ENCODE results near the gene CFAP410. TPM values are rescaled to one million over a fixed set of nuclear protein-coding genes. Genes with fewer than 3 reads are reported as not detected.

The CFAP410 gene
- total RNA-seq, 4 donors from 2014 or later = 10.6 to 23.0 (median 20.0) TPM

- no peaks in the 10 kb centered on the region for H3K27me3 ChIP-seq
- ATAC-seq (no peak), DNase-seq (no peak)
- H3K4me3 ChIP-seq = no peak overlapping the region
- in situ Hi-C loops (cut with MboI; ENCODE audit: low sequenced_read_pairs in 4 of 4) (no loop called here), intact Hi-C loops (cut with DNase I; ENCODE audit: low total_unique reads) (loop anchor here (10.0 kb wide), 1 partner anchor 64 kb away; no protein-coding TSS in a partner anchor)
- H3K9me3 ChIP-seq = no peaks in the 10 kb centered on the region
- H3K36me3 ChIP-seq = no peaks in the 10 kb centered on the region
- H3K27ac ChIP-seq = no peak overlapping the region
- no peak for TF ChIP-seq POLR2A (IDR thresholded peaks at IDR 0.05)
- no peak for TF ChIP-seq CTCF (IDR thresholded peaks at IDR 0.05 in 4 of 5, conservative IDR thresholded peaks at IDR 0.05 in 1 of 5)
- H3K4me1 ChIP-seq = no peaks in the 10 kb centered on the region
Observed at GRCh38 chr21:44310628-44311507, 28.3 kb downstream of the CFAP410 start.

- Histone ChIP-seq H3K36me3 (no peaks in the 10 kb centered on the region), H3K9me3 (no peaks in the 10 kb centered on the region), H3K4me1 (peaks cover 0 to 4% of the 10 kb centered on the region in 2 donors), H3K27ac (no peak overlapping the region), H3K27me3 (no peaks in the 10 kb centered on the region), H3K4me3 (no peak overlapping the region)
- DNase-seq = no peak
- TF ChIP-seq POLR2A (IDR thresholded peaks at IDR 0.05) (no peak), CTCF (IDR thresholded peaks at IDR 0.05 in 4 of 5, conservative IDR thresholded peaks at IDR 0.05 in 1 of 5) (no peak)
- intact Hi-C loops (cut with DNase I; ENCODE audit: low total_unique reads) (no loop called here), in situ Hi-C loops (cut with MboI; ENCODE audit: low sequenced_read_pairs in 4 of 4) (no loop called here)
- ATAC-seq = no peak
Observed at GRCh38 chr21:44306936-44307704, 32.1 kb downstream of the CFAP410 start.

GRCh38 chr21:44305691-44306090 lies 33.5 kb downstream of the CFAP410 start:
- intact Hi-C loops (cut with DNase I; ENCODE audit: low total_unique reads) = no loop called here
- Histone ChIP-seq H3K27ac (no peak overlapping the region), H3K4me1 (peaks cover 6 to 11% of the 10 kb centered on the region in 2 donors), H3K9me3 (no peaks in the 10 kb centered on the region), H3K36me3 (no peaks in the 10 kb centered on the region), H3K4me3 (no peak overlapping the region), H3K27me3 (no peaks in the 10 kb centered on the region)
- in situ Hi-C loops (cut with MboI; ENCODE audit: low sequenced_read_pairs in 4 of 4) = no loop called here
- ATAC-seq (no peak), DNase-seq (no peak)
- no peak for TF ChIP-seq CTCF (IDR thresholded peaks at IDR 0.05 in 4 of 5, conservative IDR thresholded peaks at IDR 0.05 in 1 of 5)
- TF ChIP-seq POLR2A (IDR thresholded peaks at IDR 0.05) = no peak

GRCh38 chr21:44304877-44305293 lies 34.3 kb downstream of the CFAP410 start:
- DNase-seq = no peak
- no peak overlapping the region for H3K4me3 ChIP-seq
- no peaks in the 10 kb centered on the region for H3K27me3 ChIP-seq
- in situ Hi-C loops (cut with MboI; ENCODE audit: low sequenced_read_pairs in 4 of 4) = no loop called here
- no peak overlapping the region for H3K27ac ChIP-seq
- no peaks in the 10 kb centered on the region for H3K36me3 ChIP-seq
- TF ChIP-seq CTCF (IDR thresholded peaks at IDR 0.05 in 4 of 5, conservative IDR thresholded peaks at IDR 0.05 in 1 of 5) (peak in 4 of 5 experiments; percentile 31 to 50 (median 42)), POLR2A (IDR thresholded peaks at IDR 0.05) (no peak)
- peaks cover 10 to 12% of the 10 kb centered on the region in 2 donors for H3K4me1 ChIP-seq
- intact Hi-C loops (cut with DNase I; ENCODE audit: low total_unique reads) = no loop called here
- ATAC-seq = no peak
- no peaks in the 10 kb centered on the region for H3K9me3 ChIP-seq
